Measurements from ENCODE around the gene L3MBTL4.

GRCh38 chr18:6031442-6031841, 383.3 kb downstream of the L3MBTL4 start:
- no peak for TF ChIP-seq TAF1 (IDR thresholded peaks at IDR 0.05; ENCODE audit: borderline replicate concordance, low read depth, low read length)
- TF ChIP-seq POLR2AphosphoS5 (IDR thresholded peaks at IDR 0.05; ENCODE audit: low read depth, low read length): no peak

Data from GM12892 (cell line).